Measurements from ENCODE around the gene B4GALNT4.

DNA sequence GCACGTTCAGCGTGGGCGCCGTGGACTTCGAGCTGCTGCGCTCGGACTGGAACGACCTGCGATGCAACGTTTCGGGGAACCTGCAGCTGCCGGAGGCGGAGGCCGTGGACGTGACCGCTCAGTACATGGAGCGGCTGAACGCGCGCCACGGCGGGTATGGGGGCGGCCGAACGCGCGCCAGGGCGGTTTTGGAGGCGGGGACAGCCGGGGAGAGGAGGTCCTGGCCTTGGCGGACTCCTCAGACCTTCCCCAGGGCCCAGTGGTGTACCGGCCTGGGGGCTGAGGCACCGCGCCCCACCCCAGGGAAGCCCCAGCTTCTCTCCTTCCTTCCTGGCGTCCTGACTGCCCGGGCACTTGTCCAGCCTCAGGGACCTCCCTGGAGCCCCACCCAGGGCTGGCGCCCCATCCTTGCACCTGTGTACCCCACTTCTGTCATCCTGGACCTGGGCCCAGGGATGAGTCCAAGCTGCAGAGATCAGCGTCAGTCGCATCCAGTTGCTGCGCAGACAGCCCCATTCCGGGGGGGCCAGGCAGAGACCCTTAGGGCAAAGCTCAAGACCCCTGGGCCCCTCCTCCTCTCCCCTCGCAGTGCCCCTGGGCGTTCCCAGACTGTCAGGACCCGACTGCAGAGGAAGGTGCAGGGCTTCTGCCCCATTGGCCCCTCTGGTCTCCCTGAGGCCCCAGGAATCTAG, 8.0 kb downstream of the B4GALNT4 start:
- TF ChIP-seq BHLHE40 (IDR thresholded peaks at IDR 0.05; ENCODE audit: borderline replicate concordance) = no peak
- TF ChIP-seq SP1 (IDR thresholded peaks at IDR 0.05) = no peak
- no peak for TF ChIP-seq ARNT (IDR thresholded peaks at IDR 0.05)
- no peak for TF ChIP-seq SUZ12 (IDR thresholded peaks at IDR 0.05)
- no peak for TF ChIP-seq FOXM1 (IDR thresholded peaks at IDR 0.05; ENCODE audit: borderline replicate concordance)
- TF ChIP-seq ZNF384 (IDR thresholded peaks at IDR 0.05) = no peak

All from HEK293T (cell line).